Measurements from ENCODE around the gene PLD1.
"Not testable (repeated sequence)": the region's sequence is repeated elsewhere in the genome, so short reads cannot be mapped to it uniquely, and the experiment has no call there.

Gene PLD1

GRCh38 chr3:171694888-171695287 is 115.4 kb downstream of the PLD1 start:
- Histone ChIP-seq H3K9me3 (ENCODE audit: control insufficient read depth, insufficient read depth, low read length) (no peaks in the 10 kb centered on the region), H3K36me3 (ENCODE audit: control insufficient read depth, insufficient read depth, low read length) (no peaks in the 10 kb centered on the region), H3K4me1 (ENCODE audit: control insufficient read depth, insufficient read depth, low read length) (no peaks in the 10 kb centered on the region)

DNA sequence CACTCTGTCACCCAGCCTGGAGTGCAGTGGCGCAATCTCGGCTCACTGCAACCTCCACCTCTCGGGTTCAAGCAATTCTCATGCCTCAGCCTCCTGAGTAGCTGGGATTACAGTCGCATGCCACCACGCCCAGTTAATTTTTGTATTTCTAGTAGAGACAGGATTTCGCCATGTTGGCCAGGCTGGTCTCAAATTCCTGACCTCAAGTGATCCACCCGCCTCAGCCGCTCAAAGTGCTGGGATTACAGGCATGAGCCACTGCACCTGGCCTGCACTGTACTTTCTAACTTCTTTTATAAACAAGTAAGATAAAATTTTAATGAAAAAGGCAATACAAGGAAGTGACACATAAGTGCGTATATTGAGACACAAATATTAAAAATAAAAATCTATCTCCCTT is 117.7 kb downstream of the PLD1 start:
- not testable (repeated sequence) for H3K4me1 ChIP-seq (ENCODE audit: control insufficient read depth, insufficient read depth, low read length); H3K36me3 ChIP-seq (ENCODE audit: control insufficient read depth, insufficient read depth, low read length); H3K9me3 ChIP-seq (ENCODE audit: control insufficient read depth, insufficient read depth, low read length); H3K4me3 ChIP-seq (ENCODE audit: low read depth, low read length); H3K27me3 ChIP-seq (ENCODE audit: control insufficient read depth, insufficient read depth, low read length); H3K9ac ChIP-seq (ENCODE audit: low read depth, low read length)

More at GRCh38 chr3:171694888-171695287, 115.4 kb downstream of the PLD1 start:
- no peak overlapping the region for H3K9ac ChIP-seq (ENCODE audit: low read depth, low read length)
- H3K27me3 ChIP-seq (ENCODE audit: control insufficient read depth, insufficient read depth, low read length), result no peaks in the 10 kb centered on the region
- no peak overlapping the region for H3K4me3 ChIP-seq (ENCODE audit: low read depth, low read length)

DNA sequence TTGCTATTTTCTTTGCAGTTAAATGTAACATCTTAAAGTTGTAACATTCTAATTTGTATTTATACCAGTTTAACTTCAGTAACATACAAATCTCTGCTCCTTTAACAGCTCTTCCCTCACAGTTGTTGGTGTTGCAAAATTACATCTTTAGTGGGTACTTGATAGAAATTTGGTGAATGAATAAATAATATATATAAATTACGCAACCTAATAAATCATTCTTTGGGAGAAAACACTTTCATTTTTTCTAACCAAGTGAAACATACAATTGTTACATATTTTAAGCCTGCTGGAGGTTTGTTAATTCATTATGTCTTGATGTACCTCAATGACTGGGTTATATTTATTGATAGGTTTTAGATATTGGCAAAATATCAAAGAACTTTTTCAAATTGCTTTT is 118.8 kb downstream of the PLD1 start:
- Histone ChIP-seq H3K36me3 (ENCODE audit: control insufficient read depth, insufficient read depth, low read length) (no peaks in the 10 kb centered on the region), H3K4me3 (ENCODE audit: low read depth, low read length) (no peak overlapping the region), H3K9ac (ENCODE audit: low read depth, low read length) (no peak overlapping the region), H3K9me3 (ENCODE audit: control insufficient read depth, insufficient read depth, low read length) (no peaks in the 10 kb centered on the region), H3K27me3 (ENCODE audit: control insufficient read depth, insufficient read depth, low read length) (no peaks in the 10 kb centered on the region), H3K4me1 (ENCODE audit: control insufficient read depth, insufficient read depth, low read length) (no peaks in the 10 kb centered on the region)

DNA sequence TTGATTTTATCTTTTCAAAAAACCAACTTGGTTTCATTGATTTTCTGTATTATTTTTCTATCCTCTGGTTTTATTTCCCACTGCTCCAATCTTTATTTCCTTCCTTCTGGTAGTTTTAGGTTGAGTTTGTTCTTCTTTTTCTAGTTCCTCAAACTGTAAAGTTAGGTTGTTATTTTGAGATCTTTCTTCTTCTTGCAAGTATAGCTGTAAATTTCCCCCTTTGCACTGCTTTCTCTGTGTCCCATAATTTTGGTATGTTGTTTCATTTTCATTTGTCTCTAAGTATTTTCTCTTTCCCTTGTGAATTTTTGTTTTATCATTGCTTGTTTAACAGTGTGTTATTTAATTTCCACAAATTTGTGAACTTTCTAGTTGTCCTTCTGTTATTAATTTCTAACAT is 120.0 kb downstream of the PLD1 start:
- H3K36me3 ChIP-seq (ENCODE audit: control insufficient read depth, insufficient read depth, low read length), result no peaks in the 10 kb centered on the region

GRCh38 chr3:171688593-171688992 is 121.7 kb downstream of the PLD1 start:
- H3K27me3 ChIP-seq (ENCODE audit: control insufficient read depth, insufficient read depth, low read length), result no peaks in the 10 kb centered on the region

More for the DNA sequence above, 120.0 kb downstream of the PLD1 start:
- no peaks in the 10 kb centered on the region for H3K4me1 ChIP-seq (ENCODE audit: control insufficient read depth, insufficient read depth, low read length)
- H3K4me3 ChIP-seq (ENCODE audit: low read depth, low read length), result no peak overlapping the region
- H3K27me3 ChIP-seq (ENCODE audit: control insufficient read depth, insufficient read depth, low read length), result no peaks in the 10 kb centered on the region
- H3K9me3 ChIP-seq (ENCODE audit: control insufficient read depth, insufficient read depth, low read length), result no peaks in the 10 kb centered on the region
- H3K9ac ChIP-seq (ENCODE audit: low read depth, low read length), result no peak overlapping the region

DNA sequence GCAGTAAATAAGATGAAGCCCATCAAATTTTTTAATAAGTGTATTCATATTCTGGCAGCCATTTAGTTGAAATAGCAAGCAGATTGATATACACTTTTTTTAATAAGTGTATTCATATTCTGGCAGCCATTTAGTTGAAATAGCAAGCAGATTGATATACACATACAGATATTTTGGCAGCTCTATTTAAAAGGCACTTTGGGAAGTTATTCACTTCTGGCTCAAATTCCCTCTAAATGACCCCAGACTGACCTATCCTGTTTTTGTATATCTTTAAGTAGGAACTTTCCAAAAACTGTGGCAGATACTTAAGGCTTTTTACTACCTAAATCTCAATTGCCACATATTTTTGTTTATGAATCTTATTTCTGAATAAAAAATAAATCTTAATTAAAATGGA is 122.3 kb downstream of the PLD1 start:
- Histone ChIP-seq H3K4me3 (ENCODE audit: low read depth, low read length) (no peak overlapping the region), H3K9ac (ENCODE audit: low read depth, low read length) (no peak overlapping the region), H3K9me3 (ENCODE audit: control insufficient read depth, insufficient read depth, low read length) (no peaks in the 10 kb centered on the region), H3K27me3 (ENCODE audit: control insufficient read depth, insufficient read depth, low read length) (no peaks in the 10 kb centered on the region), H3K36me3 (ENCODE audit: control insufficient read depth, insufficient read depth, low read length) (no peaks in the 10 kb centered on the region), H3K4me1 (ENCODE audit: control insufficient read depth, insufficient read depth, low read length) (no peaks in the 10 kb centered on the region)

More at GRCh38 chr3:171688593-171688992, 121.7 kb downstream of the PLD1 start:
- H3K4me1 ChIP-seq (ENCODE audit: control insufficient read depth, insufficient read depth, low read length), result no peaks in the 10 kb centered on the region
- H3K4me3 ChIP-seq (ENCODE audit: low read depth, low read length), result no peak overlapping the region
- H3K36me3 ChIP-seq (ENCODE audit: control insufficient read depth, insufficient read depth, low read length), result no peaks in the 10 kb centered on the region
- H3K9ac ChIP-seq (ENCODE audit: low read depth, low read length), result no peak overlapping the region
- no peaks in the 10 kb centered on the region for H3K9me3 ChIP-seq (ENCODE audit: control insufficient read depth, insufficient read depth, low read length)

DNA sequence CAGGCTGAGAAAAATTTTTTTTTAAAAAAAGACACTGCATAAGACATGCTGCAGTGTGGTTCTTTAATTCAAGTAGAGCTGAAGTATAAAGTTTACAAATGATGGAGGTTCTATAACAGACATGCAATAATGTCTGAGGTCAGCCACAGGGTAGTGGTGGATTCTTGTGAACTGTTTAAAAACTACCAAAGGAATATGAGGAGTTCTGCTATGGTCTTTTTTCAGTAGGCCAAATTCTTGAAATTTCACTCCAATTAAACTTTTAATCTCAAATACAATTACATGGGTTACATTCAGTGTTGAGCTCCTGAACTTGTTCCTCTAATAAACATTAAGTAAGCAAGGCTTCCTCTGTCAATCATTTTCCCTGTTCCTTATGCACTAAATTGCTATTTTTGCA is 122.7 kb downstream of the PLD1 start:
- no peak overlapping the region for H3K4me3 ChIP-seq (ENCODE audit: low read depth, low read length)
- H3K4me1 ChIP-seq (ENCODE audit: control insufficient read depth, insufficient read depth, low read length), result no peaks in the 10 kb centered on the region
- no peak overlapping the region for H3K9ac ChIP-seq (ENCODE audit: low read depth, low read length)
- no peaks in the 10 kb centered on the region for H3K9me3 ChIP-seq (ENCODE audit: control insufficient read depth, insufficient read depth, low read length)
- H3K36me3 ChIP-seq (ENCODE audit: control insufficient read depth, insufficient read depth, low read length), result no peaks in the 10 kb centered on the region
- no peaks in the 10 kb centered on the region for H3K27me3 ChIP-seq (ENCODE audit: control insufficient read depth, insufficient read depth, low read length)

DNA sequence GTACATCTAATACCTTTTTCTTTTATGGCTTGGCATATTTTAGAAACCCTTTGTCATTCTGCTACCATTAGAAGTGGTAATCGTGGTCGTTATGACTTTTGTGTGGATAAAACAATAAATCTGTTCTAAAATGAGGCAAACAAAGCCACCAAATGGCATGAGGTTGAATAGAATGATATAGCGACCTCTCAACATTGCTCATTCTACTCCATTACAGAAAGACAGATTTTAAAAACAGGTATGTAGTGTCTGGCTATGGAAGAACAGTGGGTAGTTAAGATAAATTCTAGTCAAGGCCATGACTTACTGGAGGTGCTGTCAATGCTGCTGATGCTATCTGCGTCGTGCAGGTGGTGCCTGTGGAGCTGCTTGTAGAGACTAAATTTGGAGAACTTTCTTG is 123.2 kb downstream of the PLD1 start:
- Histone ChIP-seq H3K36me3 (ENCODE audit: control insufficient read depth, insufficient read depth, low read length) (no peaks in the 10 kb centered on the region), H3K9ac (ENCODE audit: low read depth, low read length) (no peak overlapping the region), H3K4me1 (ENCODE audit: control insufficient read depth, insufficient read depth, low read length) (no peaks in the 10 kb centered on the region), H3K27me3 (ENCODE audit: control insufficient read depth, insufficient read depth, low read length) (no peaks in the 10 kb centered on the region), H3K9me3 (ENCODE audit: control insufficient read depth, insufficient read depth, low read length) (no peaks in the 10 kb centered on the region), H3K4me3 (ENCODE audit: low read depth, low read length) (no peak overlapping the region)

DNA sequence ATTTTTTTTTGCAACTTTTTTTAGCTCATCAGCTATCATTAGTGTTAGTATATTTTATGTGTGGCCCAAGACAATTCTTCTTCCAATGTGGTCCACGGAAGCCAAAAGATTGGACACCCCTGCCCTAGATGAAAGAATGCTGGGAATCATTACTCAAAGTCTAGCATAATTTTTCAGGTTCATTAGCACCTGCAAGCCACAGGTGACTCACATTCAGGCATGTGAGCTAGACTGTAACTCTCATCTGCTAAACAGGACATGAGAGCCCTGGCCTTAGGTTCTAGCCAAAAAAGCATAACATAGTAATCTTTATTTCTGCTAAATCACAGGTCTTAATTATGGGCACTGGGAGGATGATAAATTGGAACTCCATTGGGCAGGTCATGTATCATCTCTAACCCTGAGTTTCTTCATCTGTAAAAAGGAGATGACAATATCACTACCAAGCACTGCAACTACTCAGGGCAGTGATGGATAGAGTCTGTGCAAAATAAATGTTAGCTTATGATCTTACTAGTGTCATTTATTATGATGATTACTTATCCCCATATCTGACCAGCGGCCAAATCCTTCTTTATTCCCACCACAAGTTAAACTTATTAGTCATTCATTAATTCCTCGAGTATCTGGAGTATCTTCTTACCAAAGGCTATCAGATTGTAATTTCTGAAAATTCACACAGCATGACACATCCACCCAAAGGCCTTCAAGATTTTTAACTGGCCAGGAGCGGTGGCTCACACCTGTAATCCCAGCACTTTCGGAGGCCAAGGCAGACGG is 125.0 kb downstream of the PLD1 start:
- no peaks in the 10 kb centered on the region for H3K36me3 ChIP-seq (ENCODE audit: control insufficient read depth, insufficient read depth, low read length)
- no peak overlapping the region for H3K9ac ChIP-seq (ENCODE audit: low read depth, low read length)
- H3K9me3 ChIP-seq (ENCODE audit: control insufficient read depth, insufficient read depth, low read length), result no peaks in the 10 kb centered on the region
- no peak overlapping the region for H3K4me3 ChIP-seq (ENCODE audit: low read depth, low read length)
- no peaks in the 10 kb centered on the region for H3K4me1 ChIP-seq (ENCODE audit: control insufficient read depth, insufficient read depth, low read length)
- no peaks in the 10 kb centered on the region for H3K27me3 ChIP-seq (ENCODE audit: control insufficient read depth, insufficient read depth, low read length)

- Histone ChIP-seq H3K4me3 (ENCODE audit: low read depth, low read length) (no peak overlapping the region), H3K9ac (ENCODE audit: low read depth, low read length) (no peak overlapping the region), H3K36me3 (ENCODE audit: control insufficient read depth, insufficient read depth, low read length) (no peaks in the 10 kb centered on the region), H3K9me3 (ENCODE audit: control insufficient read depth, insufficient read depth, low read length) (no peaks in the 10 kb centered on the region), H3K4me1 (ENCODE audit: control insufficient read depth, insufficient read depth, low read length) (no peaks in the 10 kb centered on the region), H3K27me3 (ENCODE audit: control insufficient read depth, insufficient read depth, low read length) (no peaks in the 10 kb centered on the region)
These were observed 126.1 kb downstream of the PLD1 start for GRCh38 chr3:171684221-171684620.

DNA sequence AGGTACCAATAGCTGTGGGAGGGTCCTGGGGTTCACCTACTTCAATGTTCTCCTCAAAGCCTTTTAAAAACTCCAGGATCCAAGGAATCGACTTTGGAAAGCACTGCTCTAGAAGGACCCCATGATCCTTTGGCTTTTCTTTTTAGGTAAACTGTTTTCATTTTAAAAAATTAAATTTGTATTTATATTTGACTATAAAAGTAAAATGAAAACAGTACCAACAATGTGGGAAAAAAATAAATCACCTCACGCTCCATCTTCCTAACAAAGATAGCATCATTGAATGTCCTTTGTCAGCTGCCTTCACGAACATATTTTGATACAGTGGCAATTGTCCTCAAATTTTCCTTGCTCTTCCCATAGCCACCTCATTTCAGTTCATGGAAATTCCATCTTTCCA is 127.5 kb downstream of the PLD1 start:
- no peaks in the 10 kb centered on the region for H3K9me3 ChIP-seq (ENCODE audit: control insufficient read depth, insufficient read depth, low read length)

DNA sequence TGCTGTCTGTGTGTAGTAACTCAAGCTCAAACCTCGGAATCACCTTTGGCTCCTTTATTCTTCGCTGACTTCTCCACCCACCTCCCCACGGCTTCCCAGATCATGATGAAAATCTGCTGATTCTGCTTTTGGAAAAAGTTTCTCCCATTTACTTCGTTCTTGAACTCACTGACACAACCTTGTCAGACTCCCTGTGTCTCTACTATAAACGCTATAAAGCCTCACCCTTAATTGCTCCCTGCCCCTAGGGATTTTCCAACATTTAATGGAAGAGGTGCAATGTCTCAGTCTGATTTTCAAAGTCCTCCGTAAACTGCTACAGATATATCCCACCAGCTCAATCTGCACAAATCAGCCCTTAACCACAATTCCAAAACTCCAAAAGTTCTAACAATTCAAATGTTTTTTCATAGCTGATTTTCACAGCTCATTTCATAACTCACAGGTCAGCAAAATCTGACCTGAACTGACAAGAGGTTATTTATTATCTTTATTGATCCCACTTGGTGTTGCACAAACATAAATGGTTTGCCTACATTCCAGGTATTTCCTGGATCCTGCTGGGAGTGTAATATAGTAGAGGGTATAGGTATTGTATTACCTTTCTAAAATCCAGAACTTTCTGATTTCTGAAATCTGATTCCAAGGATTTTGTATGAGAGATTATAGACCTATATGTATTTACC is 129.4 kb downstream of the PLD1 start:
- Histone ChIP-seq H3K9me3 (ENCODE audit: control insufficient read depth, insufficient read depth, low read length) (no peaks in the 10 kb centered on the region), H3K9ac (ENCODE audit: low read depth, low read length) (no peak overlapping the region), H3K4me3 (ENCODE audit: low read depth, low read length) (no peak overlapping the region), H3K27me3 (ENCODE audit: control insufficient read depth, insufficient read depth, low read length) (no peaks in the 10 kb centered on the region), H3K36me3 (ENCODE audit: control insufficient read depth, insufficient read depth, low read length) (no peaks in the 10 kb centered on the region), H3K4me1 (ENCODE audit: control insufficient read depth, insufficient read depth, low read length) (no peaks in the 10 kb centered on the region)

More for the DNA sequence above, 127.5 kb downstream of the PLD1 start:
- H3K36me3 ChIP-seq (ENCODE audit: control insufficient read depth, insufficient read depth, low read length), result no peaks in the 10 kb centered on the region
- H3K4me3 ChIP-seq (ENCODE audit: low read depth, low read length), result no peak overlapping the region
- no peak overlapping the region for H3K9ac ChIP-seq (ENCODE audit: low read depth, low read length)
- H3K27me3 ChIP-seq (ENCODE audit: control insufficient read depth, insufficient read depth, low read length), result no peaks in the 10 kb centered on the region
- H3K4me1 ChIP-seq (ENCODE audit: control insufficient read depth, insufficient read depth, low read length), result no peaks in the 10 kb centered on the region
